HG02798 (cell line): Measurements from ENCODE around the gene ADAMTS19.

Experiments used
- ATAC-seq: cut with Tn5 transposase; IDR thresholded peaks from one replicate; pipeline ENCODE4 v1.9.1; 2021; ENCODE audit warnings: mild to moderate bottlenecking; ENCODE audit not compliant: unreplicated experiment, poor library complexity

The ADAMTS19 gene

GRCh38 chr5:129748913-129749880 lies 289.1 kb downstream of the ADAMTS19 start:
- ATAC-seq: no peak

GRCh38 chr5:129760636-129761325 lies 300.7 kb downstream of the ADAMTS19 start:
- no peak for ATAC-seq

GRCh38 chr5:129763651-129764050 lies 303.6 kb downstream of the ADAMTS19 start:
- no peak for ATAC-seq

DNA sequence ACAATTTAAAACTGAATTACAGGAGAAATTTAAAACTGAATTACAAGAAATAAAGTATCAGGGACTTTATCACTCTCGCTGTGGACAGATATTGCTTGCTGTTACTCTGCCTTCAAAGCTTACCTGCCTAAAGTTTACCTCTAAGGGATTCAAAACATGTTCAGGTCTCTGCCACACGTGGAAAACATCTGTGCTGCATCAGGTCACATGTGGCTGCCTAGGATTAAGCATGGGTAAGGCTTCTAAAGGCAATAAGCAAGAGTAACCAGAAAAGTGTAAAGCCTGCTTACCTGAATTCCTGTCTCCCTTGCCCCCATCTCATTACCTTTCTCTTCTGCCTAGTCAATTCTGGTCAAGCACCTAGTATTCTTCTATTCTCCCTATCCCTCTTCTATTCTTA lies 306.7 kb downstream of the ADAMTS19 start:
- no peak for ATAC-seq

DNA sequence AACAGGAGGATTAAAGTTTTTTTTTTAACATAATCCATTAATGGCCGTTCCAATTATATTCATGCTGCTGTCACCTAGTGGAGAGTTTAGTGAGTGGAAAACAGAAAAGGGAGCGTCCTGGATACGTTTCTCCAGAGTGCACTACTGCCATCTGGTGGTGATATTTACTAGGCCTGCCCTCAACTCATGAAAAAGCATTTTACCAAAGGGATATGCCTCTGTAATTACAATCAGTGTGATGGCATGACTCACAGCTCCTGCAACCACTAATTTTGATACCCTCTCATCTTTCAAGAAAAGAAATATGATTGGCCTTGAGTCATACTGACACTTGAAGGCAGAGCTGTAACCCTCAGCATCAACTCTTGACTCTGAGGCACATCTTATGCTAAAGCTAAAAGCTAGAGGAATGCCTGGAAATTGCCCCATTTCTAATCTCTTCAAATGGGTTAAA lies 307.9 kb downstream of the ADAMTS19 start:
- peak; percentile 88 for ATAC-seq

DNA sequence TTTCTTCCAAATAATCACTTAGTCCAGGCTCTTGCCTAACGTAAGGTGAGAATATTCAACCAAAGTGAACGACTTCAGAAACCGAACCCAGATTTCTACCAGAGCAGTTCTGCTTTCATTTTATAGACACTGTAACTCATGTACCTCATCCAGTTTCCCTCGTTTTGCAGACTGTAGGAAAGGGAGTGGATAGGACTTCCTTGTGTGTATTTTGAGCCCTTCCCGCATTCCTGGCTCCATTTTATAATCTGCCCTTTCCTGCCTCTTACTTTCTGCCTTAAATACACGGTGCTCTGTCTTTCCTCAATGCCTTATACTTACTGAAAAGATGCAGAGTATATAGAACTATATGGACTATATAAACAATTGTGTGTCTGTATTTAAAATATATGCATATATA lies 308.6 kb downstream of the ADAMTS19 start:
- ATAC-seq: no peak

DNA sequence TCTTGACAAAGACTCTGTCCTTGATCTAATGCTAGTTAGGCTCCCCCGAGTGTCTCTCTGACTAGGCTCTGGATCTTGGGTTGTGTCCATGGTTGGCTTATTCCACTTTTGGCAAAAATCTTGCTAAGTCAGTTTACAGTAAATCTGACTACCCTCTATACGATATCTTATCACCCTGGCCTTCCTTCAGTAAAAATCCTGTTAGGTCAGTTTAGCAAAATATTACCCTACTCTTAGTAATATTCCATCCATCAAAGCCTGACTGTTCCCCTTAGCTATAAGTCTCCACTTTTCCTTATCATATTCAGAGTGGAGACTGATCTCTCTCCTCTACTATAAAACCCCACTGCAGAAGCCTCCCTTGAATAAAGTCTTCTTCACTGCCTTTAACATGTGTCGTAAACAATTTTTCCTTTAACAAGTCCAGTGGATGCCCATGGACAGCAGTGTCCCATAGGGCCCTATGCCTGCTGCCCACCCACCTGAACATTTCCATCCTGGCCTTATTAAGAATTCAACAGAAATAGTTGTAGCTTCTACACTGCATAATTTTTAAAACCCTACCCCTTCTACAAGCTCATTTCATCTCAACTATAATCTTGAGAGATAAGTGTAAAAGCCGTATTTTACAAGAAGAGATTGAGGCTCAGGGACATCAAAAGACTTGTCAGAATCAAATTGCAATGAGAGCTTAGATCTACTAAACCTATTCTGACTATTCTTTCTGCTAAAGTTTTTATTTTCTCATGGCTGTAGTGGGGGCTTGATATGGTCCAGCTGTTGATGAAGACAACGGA lies 310.1 kb downstream of the ADAMTS19 start:
- no peak for ATAC-seq

DNA sequence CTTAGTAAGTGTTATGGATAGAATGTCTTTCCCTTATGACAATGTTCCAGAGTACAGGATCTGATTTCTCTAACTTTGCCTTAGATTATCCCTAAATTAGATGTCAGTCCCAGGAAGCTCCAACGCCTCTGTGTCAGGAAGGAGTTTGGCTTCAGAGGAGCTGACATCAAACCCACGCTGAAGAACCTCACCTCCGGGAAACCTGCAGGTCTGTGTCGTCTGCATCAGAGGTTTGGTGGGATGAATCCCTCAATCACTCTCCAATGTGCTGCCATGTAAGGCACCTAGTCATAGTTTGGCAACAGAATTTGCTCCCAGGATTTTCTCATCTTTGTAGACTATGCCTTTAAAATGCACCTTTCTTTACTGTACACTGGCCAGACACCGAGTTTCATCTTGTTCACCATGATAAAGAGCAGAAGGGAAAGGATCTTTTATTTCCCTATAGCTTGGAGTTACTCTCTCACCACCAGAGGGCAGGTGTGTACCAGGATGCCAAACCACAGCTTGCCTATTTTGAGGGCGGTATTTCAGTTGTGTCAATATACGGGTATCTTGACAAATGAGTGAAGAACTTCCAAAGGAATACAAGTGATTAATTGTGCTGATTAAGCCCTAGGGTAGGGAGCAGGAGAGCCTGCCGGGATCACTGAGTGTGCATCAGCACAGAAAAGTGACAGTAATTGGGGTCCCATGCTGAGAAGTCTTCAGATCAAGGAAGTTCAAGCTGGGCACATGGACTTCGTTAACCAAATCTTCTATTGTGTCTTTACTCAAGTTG lies 311.1 kb downstream of the ADAMTS19 start:
- peak; percentile 72 for ATAC-seq

GRCh38 chr5:129773376-129773775 lies 313.3 kb downstream of the ADAMTS19 start:
- no peak for ATAC-seq

GRCh38 chr5:129781594-129781993 lies 321.5 kb downstream of the ADAMTS19 start:
- ATAC-seq: no peak
